A673 (cell line): ENCODE data around the gene KNDC1. TPM values are rescaled to one million over a fixed set of nuclear protein-coding genes. Genes with fewer than 3 reads are reported as not detected.
"Not testable (repeated sequence)": the region's sequence is repeated elsewhere in the genome, so short reads cannot be mapped to it uniquely, and the experiment has no call there.

Source experiments
- BruUV-seq: library from RNA; stranded (reverse); fragments of 400-500 nt; replicated peaks from 2 replicates; lab custom pipeline; 2021; lab: Mats Ljungman, UMichigan
- CTCF ChIA-PET: fragments of 300-600 bp; sonication (Branson Sonifier 250); formaldehyde crosslinking; loops from one replicate; lab custom pipeline; 2022; ENCODE audit warnings: antibody characterized with exemption; lab: Charles Lee
- POLR2A ChIA-PET: fragments of 300-600 bp; sonication (Branson Sonifier 250); formaldehyde crosslinking; loops from one replicate; lab custom pipeline; 2022; ENCODE audit warnings: antibody characterized with exemption; ENCODE audit not compliant: low non-redundant PET; lab: Charles Lee
- DNase-seq: peaks from one replicate; pipeline ENCODE4 v3.0.0-alpha.2; 2015; ENCODE audit warnings: low spot score
- H3K27ac ChIP-seq: fragments of 200-600 bp; sonication (generic); 2 replicates; pipeline ENCODE4 v1.5.1; 2016; ENCODE audit warnings: mixed run types, low read depth, mild to moderate bottlenecking, mixed read lengths, antibody characterized with exemption, low read length; ENCODE audit not compliant: poor library complexity, severe bottlenecking
- H3K27me3 ChIP-seq: fragments of 200-600 bp; sonication (generic); replicated peaks from 2 replicates; pipeline ENCODE4 v1.6.1; 2017; ENCODE audit warnings: mixed run types, low read depth, mild to moderate bottlenecking, mixed read lengths, antibody characterized with exemption, low read length; ENCODE audit not compliant: insufficient read depth, poor library complexity
- H3K36me3 ChIP-seq: fragments of 200-600 bp; sonication (generic); 2 replicates; pipeline ENCODE4 v1.6.1; 2016; ENCODE audit warnings: mixed run types, mild to moderate bottlenecking, mixed read lengths, antibody characterized with exemption, low read length; ENCODE audit not compliant: insufficient read depth, poor library complexity, severe bottlenecking
- H3K4me1 ChIP-seq: fragments of 200-600 bp; sonication (generic); 2 replicates; pipeline ENCODE4 v1.6.1; 2017; ENCODE audit warnings: mixed run types, mild to moderate bottlenecking, mixed read lengths, antibody characterized with exemption, low read length; ENCODE audit not compliant: insufficient read depth, poor library complexity, severe bottlenecking
- H3K4me3 ChIP-seq: fragments of 200-600 bp; sonication (generic); 2 replicates; pipeline ENCODE4 v1.5.1; 2016; ENCODE audit warnings: low read depth, mixed run types, mild to moderate bottlenecking, mixed read lengths, low read length; ENCODE audit not compliant: poor library complexity, severe bottlenecking
- H3K9me3 ChIP-seq: fragments of 200-600 bp; sonication (generic); 2 replicates; pipeline ENCODE4 v1.6.1; 2016; ENCODE audit warnings: mixed run types, low read depth, mild to moderate bottlenecking, mixed read lengths, antibody characterized with exemption, low read length; ENCODE audit not compliant: poor library complexity, severe bottlenecking
- EZH2 ChIP-seq: fragments of 200-600 bp; sonication (generic); IDR thresholded peaks from 2 replicates; pipeline ENCODE4 v1.6.1; 2017; ENCODE audit warnings: borderline replicate concordance, low read depth, mild to moderate bottlenecking, mixed read lengths, antibody characterized with exemption, low read length; ENCODE audit not compliant: poor library complexity, severe bottlenecking
- intact Hi-C: fragments of 100-400 bp; cut with micrococcal nuclease; formaldehyde crosslinking; loops from one replicate; pipeline ENCODE4 v1.10.0; 2022; ENCODE audit not compliant: unreplicated experiment
- total RNA-seq: library from RNA; stranded (reverse); gene quantifications from 2 replicates; pipeline ENCODE4 v1.2.3, GENCODE V29; 2021
- TF ChIP-seq, protein P1 (sequence below): fragments of 300-800, 200-600 bp; sonication (generic); conservative IDR thresholded peaks from 2 replicates; pipeline ENCODE4 v1.5.1; 2017; ENCODE audit warnings: low read depth, mild to moderate bottlenecking, antibody characterized with exemption, low read length, moderate library complexity, mixed read lengths

Gene KNDC1
- total RNA-seq, 1 experiment from 2014 or later = not detected

DNA sequence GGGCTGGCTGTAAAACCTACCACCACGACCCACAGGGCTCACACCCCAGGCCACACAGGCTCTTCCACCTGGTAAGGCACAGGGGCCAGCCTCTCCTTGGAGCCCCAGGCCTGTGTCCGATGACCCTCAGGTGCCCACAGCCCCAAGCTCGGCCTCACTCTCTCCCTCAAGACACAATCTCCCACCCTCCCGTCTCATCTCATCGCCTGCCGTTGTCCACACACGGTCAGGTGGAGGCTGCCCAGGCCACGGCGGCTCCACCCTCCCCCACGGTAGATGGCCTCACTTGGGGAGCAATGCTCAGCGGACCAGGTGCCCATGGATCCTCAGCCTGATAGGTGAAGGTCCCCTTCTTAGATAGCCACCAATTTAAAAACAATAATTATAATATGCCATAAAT is 61.3 kb downstream of the KNDC1 start:
- Histone ChIP-seq H3K9me3 (no peaks in the 10 kb centered on the region), H3K36me3 (no peaks in the 10 kb centered on the region), H3K4me3 (no peak overlapping the region), H3K27ac (no peak overlapping the region), H3K27me3 (peaks cover 51% of the 10 kb centered on the region), H3K4me1 (no peaks in the 10 kb centered on the region)
- intact Hi-C loops = no loop called here
- no peak for DNase-seq
- ChIA-PET POLR2A (no interaction called here), CTCF (no interaction called here)
- TF ChIP-seq EZH2 = no peak
- TF ChIP-seq, protein P1, sequence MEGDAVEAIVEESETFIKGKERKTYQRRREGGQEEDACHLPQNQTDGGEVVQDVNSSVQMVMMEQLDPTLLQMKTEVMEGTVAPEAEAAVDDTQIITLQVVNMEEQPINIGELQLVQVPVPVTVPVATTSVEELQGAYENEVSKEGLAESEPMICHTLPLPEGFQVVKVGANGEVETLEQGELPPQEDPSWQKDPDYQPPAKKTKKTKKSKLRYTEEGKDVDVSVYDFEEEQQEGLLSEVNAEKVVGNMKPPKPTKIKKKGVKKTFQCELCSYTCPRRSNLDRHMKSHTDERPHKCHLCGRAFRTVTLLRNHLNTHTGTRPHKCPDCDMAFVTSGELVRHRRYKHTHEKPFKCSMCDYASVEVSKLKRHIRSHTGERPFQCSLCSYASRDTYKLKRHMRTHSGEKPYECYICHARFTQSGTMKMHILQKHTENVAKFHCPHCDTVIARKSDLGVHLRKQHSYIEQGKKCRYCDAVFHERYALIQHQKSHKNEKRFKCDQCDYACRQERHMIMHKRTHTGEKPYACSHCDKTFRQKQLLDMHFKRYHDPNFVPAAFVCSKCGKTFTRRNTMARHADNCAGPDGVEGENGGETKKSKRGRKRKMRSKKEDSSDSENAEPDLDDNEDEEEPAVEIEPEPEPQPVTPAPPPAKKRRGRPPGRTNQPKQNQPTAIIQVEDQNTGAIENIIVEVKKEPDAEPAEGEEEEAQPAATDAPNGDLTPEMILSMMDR = no peak
- no TSS peak for BruUV-seq

DNA sequence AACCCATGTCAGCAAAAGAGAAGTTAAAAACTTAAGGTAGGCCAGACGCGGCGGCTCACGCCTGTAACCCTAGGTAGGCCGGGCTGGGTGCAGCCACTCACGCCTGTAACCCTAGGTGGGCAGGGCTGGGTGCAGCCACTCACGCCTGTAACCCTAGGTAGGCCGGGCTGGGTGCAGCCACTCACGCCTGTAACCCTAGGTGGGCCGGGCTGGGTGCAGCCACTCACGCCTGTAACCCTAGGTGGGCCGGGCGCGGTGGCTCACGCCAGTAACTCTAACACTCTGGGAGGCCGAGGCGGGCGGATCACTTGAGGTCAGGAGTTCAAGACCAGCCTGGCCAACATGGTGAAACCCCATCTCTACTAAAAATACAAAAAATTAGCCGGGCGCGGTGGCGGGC is 61.7 kb downstream of the KNDC1 start:
- peaks cover 52% of the 10 kb centered on the region for H3K27me3 ChIP-seq
- H3K9me3 ChIP-seq, POLR2A ChIA-PET, DNase-seq, H3K4me1 ChIP-seq, H3K36me3 ChIP-seq, BruUV-seq, CTCF ChIA-PET, H3K4me3 ChIP-seq, intact Hi-C loops, H3K27ac ChIP-seq: not testable (repeated sequence)

DNA sequence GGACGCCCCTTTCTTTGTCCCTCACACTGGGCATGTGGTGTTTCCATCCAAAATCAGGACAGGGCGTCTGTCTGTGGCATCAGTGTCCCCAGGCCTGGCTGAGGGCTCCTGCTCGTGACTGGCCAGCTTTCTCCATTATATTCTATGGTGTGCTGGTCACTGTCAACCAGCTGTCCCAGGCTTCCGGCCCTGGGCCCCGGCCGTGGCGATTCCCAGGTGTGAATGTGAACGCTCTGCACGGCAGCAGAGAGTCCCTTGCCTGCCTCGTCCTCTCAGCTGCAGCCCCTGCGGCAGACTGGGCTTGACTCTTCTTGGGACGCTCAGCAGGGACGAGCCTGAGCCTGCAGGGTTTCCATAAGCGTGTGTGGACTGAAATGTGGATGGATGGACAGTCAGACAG is 64.1 kb downstream of the KNDC1 start:
- DNase-seq = no peak
- Histone ChIP-seq H3K9me3 (no peaks in the 10 kb centered on the region), H3K27ac (no peak overlapping the region), H3K4me3 (no peak overlapping the region), H3K27me3 (peaks cover 56% of the 10 kb centered on the region), H3K36me3 (no peaks in the 10 kb centered on the region), H3K4me1 (no peaks in the 10 kb centered on the region)
- POLR2A ChIA-PET = no interaction called here
- CTCF ChIA-PET = interaction anchor here (0.6 kb wide), 2 partner anchors 11 to 273 kb away, joined by 3 to 4 read pairs; no protein-coding TSS in a partner anchor
- intact Hi-C loops = no loop called here
- no TSS peak for BruUV-seq
- TF ChIP-seq, protein P1 = no peak
- no peak for TF ChIP-seq EZH2

DNA sequence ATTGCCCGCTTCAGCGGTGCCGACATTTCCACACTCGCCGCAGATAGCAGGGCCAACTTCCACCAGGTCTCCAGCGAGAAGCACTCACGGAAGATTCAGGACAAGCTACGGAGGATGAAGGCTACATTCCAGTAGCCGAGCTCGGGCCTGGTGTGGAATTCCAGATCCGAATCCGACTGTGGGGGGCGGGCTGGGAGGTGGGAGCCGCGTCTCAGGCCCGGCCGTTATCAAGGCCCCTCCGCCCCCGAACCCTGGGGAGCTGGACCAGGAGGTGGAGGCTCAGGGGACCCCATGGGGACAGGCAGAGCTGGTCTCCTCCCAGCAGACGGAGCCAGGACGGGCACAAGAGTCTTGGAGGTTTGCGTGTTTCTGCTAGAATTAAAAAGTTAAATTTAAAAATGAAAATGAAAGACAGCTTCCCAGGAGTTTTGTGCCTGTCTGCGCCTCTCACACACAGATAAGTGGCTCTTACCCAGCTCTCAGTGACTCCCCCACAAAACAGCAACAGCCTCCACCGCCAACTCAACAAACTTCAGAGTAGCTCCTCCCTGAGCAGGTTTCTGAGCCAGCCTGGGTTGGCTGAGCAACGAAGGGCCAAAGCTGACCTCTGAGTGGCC is 64.8 kb downstream of the KNDC1 start:
- H3K4me3 ChIP-seq = no peak overlapping the region
- no peaks in the 10 kb centered on the region for H3K36me3 ChIP-seq
- CTCF ChIA-PET = interaction anchor here (0.6 kb wide), 2 partner anchors 10 to 273 kb away, joined by 3 to 4 read pairs; no protein-coding TSS in a partner anchor
- no peaks in the 10 kb centered on the region for H3K4me1 ChIP-seq
- H3K27me3 ChIP-seq = peaks cover 57% of the 10 kb centered on the region
- intact Hi-C loops = no loop called here
- BruUV-seq = no TSS peak
- no peaks in the 10 kb centered on the region for H3K9me3 ChIP-seq
- POLR2A ChIA-PET = no interaction called here
- DNase-seq = no peak
- TF ChIP-seq, protein P1 = no peak
- TF ChIP-seq EZH2 = no peak
- H3K27ac ChIP-seq = no peak overlapping the region
